HL-60/S4 treated with retinoic acid at 250 ng/mL for 4 days and 3 days (cell line): ENCODE results near the gene ST6GAL1.

Source experiments
- in situ Hi-C: fragments of 300-500 bp; cut with MboI; formaldehyde crosslinking; loops from 2 replicates; pipeline ENCODE4 v1.7.0; 2022; ENCODE audit warnings: low sequenced_read_pairs

The ST6GAL1 gene

DNA sequence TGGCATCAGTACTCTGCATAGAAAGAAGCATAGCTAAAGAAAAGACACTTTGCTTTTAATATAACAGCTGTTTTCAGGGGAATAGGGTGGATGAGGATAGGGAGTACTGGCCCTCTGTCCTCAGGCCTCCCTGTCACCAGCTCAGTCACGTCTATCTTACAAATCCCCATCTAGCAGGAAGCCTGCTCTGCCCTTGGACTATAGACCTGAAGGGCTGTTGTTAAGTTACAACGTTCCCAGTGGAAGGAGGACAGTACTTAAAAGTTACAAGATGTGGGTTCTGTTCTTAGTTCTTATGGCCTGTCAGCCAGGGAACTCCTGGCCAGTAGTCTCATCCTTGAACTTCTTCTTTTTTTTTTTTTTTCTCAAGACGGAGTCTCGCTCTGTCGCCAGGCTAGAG is 138.5 kb downstream of the ST6GAL1 start:
- in situ Hi-C loops, result no loop called here

DNA sequence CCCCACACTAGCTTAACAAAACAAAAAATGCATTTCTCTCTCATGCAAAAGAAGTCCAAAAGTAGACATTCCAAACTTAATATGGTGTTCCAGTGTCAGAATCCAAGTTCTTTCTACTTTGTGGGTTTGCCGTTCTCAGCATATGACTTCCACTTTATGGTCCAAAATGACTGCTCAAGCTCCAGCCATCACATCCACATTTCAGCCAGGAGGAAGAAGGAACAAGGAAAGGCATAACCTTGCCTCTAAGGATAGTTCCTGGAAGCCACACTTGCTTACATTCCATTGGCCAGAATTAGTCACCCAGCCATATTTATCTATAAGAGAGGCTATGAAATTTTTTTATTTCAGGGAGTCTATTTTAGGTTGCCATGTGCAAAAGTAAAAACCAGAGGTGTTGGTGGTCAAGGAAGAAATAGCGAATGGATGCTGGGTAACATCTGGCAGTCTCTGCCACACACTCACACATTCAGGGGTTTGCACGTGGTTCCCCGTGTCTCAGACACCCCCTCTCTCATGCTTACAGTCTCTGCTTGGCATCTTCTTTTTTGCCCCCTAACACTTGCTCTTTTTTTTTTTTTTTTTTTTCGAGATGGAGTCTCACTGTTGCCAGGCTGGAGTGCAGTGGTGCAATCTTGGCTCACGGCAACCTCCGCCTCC is 139.7 kb downstream of the ST6GAL1 start:
- in situ Hi-C loops, result no loop called here

GRCh38 chr3:187072102-187072501 is 141.8 kb downstream of the ST6GAL1 start:
- in situ Hi-C loops, result no loop called here

DNA sequence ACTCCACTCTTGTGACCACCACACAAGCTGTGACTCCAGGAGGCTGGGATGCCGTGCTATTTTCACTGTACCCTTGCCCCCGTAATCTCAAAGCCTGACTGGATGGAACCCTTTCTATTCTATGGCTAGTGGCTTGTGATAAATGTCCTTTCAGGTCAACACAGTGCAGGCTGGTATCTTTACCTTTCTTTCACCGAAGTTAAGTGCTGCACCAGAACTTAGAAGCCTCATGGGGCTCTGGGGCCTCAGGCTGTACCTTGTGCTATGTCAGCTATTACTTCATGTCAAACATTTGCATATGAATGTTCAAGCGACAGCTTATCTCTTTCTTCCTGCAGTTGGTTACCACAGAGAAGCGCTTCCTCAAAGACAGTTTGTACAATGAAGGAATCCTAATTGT is 142.2 kb downstream of the ST6GAL1 start:
- in situ Hi-C loops, result no loop called here

DNA sequence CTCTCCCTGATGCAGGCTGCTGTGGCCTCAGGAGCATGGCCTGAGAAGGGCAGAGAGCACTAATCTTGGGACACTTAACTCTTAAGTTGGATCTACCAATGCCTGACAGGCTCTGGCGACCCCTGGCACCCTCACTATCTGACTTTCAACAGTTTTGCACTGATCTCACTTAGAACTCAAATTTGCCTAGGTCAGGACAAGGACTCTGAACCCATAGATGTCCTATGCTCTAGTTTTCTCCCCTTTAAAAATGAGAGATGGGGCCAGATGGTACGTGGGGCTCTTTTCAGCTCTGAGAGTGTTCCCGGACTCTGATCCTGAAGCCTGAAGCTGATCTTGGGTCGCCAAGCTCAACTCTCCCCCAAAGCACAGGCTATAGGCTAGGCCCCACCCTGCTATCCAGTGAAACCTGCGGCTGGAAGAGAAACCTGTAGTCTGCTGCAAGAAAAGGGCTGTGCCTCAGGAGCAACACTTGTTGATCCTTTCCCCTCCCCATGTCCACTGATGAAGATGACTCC is 143.3 kb downstream of the ST6GAL1 start:
- in situ Hi-C loops, result no loop called here

- in situ Hi-C loops, result no loop called here
Measured at GRCh38 chr3:187074846-187075245, 144.5 kb downstream of the ST6GAL1 start.

DNA sequence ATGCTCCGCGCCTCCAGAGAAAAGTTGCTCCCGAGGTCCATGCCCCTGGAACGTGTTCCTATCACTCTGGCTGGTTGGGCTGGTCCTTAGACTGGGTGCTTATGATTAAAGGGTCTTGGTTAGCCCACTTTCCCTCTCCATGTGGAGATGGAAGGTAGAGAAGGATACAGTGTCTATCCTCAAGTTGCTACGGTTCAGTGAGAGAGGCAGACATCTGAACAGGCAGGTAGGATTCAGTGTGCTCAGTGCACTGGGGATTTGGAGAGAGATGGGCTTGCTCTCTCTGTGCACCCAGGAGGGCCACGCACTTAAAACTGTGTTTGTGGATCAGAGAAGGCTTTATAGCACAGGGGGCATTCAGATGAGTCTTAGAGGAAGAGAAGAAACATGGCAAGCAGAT is 146.0 kb downstream of the ST6GAL1 start:
- in situ Hi-C loops, result no loop called here

- in situ Hi-C loops, result no loop called here
Measured at GRCh38 chr3:187077085-187077484, 146.8 kb downstream of the ST6GAL1 start.

DNA sequence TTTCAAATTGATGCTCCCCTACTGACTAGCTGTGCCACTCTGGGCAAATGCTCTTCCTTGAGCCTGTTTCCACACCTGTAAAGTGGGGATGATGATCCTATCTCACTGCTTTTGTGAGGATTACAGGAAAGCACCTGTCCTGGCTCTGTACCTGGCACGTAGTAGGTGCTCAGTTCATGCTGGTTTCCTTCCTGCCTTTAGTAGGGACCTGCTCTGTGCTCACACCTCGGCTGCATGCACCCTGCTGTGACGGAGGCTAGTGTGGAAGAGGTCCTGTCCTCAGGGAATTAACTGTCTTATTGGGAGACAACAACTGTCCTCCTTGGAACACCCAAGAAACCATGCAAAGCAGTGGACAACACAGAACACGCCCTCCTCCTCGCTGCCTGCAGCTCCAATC is 147.2 kb downstream of the ST6GAL1 start:
- in situ Hi-C loops, result no loop called here

DNA sequence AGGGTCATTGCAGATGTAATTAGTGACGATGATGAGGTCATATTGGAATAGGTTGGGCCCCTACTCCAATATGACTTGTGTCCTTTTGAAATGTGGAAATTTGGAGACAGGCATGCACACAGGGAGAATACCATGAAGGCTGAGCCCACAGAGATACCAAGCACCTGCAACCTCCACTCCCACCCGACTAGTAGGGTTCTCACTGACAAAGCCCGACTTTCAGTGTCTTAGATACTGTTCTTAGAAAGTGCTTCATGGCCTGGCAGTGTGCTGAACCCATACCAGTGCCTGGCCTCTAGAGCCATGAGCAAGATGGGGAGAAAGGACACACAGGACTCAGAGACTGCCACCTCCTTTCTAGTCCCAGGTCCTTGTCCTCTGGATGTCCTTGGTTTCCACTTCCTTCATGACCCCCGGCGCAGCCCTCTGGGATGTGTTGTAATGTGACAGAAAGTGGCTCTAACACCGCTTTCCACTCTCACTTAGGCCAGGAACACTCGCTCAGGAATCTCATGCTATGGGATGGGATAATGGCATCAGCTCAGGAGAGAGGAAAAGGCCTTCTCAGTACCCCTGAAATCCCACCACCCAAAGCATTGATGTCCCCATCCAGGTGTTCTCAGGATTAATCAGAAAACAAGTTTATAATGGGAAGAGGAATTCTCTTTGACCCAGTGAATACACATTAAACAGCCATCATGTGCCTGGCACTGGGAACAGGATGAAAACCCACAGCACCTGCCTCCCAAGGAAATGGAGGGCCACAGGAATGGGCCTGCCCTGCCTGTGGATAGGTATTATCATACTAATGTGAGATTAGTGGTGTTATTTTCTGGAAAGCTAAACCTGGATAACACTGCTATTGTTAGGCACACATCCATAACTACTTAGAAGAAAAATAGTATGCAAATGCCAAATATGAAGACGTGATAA is 149.0 kb downstream of the ST6GAL1 start:
- in situ Hi-C loops, result no loop called here

GRCh38 chr3:187080799-187081450 is 150.6 kb downstream of the ST6GAL1 start:
- in situ Hi-C loops, result no loop called here

- in situ Hi-C loops, result no loop called here
Measured at GRCh38 chr3:187082758-187083375, 152.5 kb downstream of the ST6GAL1 start.

GRCh38 chr3:187084126-187084525 is 153.8 kb downstream of the ST6GAL1 start:
- in situ Hi-C loops, result no loop called here

DNA sequence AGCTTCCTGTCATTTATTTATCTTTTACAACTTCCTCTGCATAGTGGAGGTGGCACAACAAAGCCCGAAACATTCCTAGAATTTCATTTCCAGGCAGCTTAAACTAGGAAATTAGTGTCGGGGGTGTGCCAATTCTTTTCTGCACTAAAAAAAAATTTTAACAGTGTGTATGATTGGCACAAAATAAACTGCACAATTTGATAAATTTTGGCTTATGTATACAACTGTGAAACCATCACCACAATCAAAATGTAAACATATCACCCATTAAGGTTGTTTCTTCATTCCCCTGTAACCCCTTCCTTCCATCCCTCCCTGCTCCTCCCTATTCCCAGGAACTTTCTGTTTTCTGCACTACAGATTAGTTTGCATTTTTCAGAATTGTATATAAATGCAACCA is 154.3 kb downstream of the ST6GAL1 start:
- in situ Hi-C loops, result no loop called here

- in situ Hi-C loops, result no loop called here
Measured at GRCh38 chr3:187085021-187085666, 154.8 kb downstream of the ST6GAL1 start.

DNA sequence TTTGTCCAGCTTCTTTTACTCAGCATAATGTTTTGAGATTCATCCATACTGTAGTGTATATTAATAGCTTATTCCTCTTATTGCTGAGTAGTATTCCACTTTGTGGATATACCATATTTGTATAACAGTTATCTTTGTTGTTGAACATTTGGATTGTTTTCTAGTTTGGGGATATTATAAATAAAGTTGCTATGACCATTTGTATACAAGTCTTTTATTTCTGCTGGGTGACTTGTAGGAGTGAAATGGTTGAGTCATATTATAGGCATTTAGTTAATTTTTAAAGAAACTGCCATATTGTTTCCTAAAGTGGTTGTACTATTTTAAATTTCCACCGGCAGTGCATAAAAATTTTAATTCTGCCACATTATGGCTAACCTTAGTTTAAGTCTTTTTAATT is 155.6 kb downstream of the ST6GAL1 start:
- in situ Hi-C loops, result no loop called here

GRCh38 chr3:187086831-187087230 is 156.5 kb downstream of the ST6GAL1 start:
- in situ Hi-C loops, result no loop called here

DNA sequence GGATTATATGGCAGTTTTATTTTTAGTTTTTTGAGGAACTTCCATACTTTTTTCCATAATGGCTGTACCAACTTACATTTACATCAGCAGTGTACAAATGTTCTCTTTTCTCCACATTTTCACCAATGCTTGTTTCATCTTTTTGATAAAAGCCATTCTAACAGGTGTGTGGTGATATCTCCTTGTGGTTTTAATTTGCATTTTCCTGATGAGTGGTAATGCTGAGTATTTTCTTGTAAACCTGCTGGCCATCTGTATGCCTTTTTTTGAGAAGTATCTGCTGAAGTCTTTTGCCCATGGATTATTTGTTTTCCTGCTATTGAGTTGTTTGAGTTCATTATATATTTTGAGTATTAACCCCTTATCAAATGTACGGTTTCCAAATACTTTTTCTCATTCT is 158.4 kb downstream of the ST6GAL1 start:
- in situ Hi-C loops, result no loop called here

GRCh38 chr3:187093320-187093719 is 163.0 kb downstream of the ST6GAL1 start:
- in situ Hi-C loops, result no loop called here

GRCh38 chr3:187098923-187099512 is 168.7 kb downstream of the ST6GAL1 start:
- in situ Hi-C loops, result no loop called here
